ENCODE results near the gene RRP1B. TPM values are rescaled to one million over a fixed set of nuclear protein-coding genes. Genes with fewer than 3 reads are reported as not detected.

The RRP1B gene
- total and polyA plus RNA-seq, 2 of the 13 experiments (the other 11 are each of a cell fraction or from before 2014, with no cell fraction given): 16.3 to 46.2 TPM

DNA sequence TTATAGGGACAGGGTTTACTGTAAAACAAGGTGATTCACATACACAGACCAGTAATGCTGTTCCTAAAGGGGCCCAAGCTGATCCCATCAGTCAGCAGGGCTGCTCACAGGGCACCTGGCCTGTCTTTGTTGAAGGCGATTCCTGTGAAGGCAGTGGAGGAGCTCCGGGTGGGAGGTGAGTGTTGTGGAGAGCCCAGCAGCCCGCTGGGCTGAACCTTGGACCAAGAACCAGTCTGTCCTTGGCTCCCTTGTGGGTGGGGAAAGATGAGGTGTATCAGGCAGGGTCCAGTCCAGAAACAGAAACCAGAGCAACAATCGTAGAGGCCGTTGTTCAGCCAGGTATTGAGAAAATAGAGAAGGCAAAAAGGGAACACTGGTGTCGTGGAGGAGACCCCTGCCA is 72.1 kb downstream of the RRP1B start:
- Histone ChIP-seq H3K9ac (ENCODE audit: insufficient read depth, low read depth, low read length) (peak overlapping the region; percentile 62), H4K20me1 (ENCODE audit: insufficient read depth, low read length) (no peaks in the 10 kb centered on the region), H3K27me3 (ENCODE audit: control insufficient read depth in 1 of 2, insufficient read depth in 2 of 2, low read length in 2 of 2) (no peaks in the 10 kb centered on the region; a peak in 1 of 5 replicates), H3K27ac (ENCODE audit: extremely low read length, insufficient read depth, low read length) (peak overlapping the region; percentile 89), H3K4me1 (ENCODE audit: insufficient read depth, low read length) (peaks cover 89% of the 10 kb centered on the region), H3K9me3 (ENCODE audit: low read length) (no peaks in the 10 kb centered on the region), H3K4me3 (replicated peaks in 1 of 3; ENCODE audit: insufficient read depth in 1 of 3, low read depth in 2 of 3, low read length in 3 of 3) (peak overlapping the region; percentile 3 to 64 (median 38); a peak in 5 of 6 replicates), H2AFZ (ENCODE audit: low read length) (no peak overlapping the region), H3K36me3 (replicated peaks in 1 of 2; ENCODE audit: control insufficient read depth in 1 of 2, insufficient read depth in 2 of 2, low read length in 2 of 2) (peaks cover 16 to 23% of the 10 kb centered on the region in 2 experiments; a peak in 3 of 5 replicates), H3K79me2 (ENCODE audit: insufficient read depth, low read length) (peaks cover 84% of the 10 kb centered on the region), H3K4me2 (ENCODE audit: low read depth, low read length) (peak overlapping the region; percentile 87)
- CTCF ChIA-PET (ENCODE audit: low intra/inter-chr PET ratio, low total read pairs): no interaction called here
- POLR2A ChIA-PET: interaction anchor here (0.8 to 5.5 kb wide), 6 partner anchors 10 to 58 kb away, joined by 3 to 21 read pairs (median 4); partner anchors contain the start of genes PDXK and RRP1
- WGBS (ENCODE audit: low lambda C conversion rate): 1% methylated on average over 6 of the region's 6 CpGs
- intact Hi-C loops (cut with micrococcal nuclease; ENCODE audit: unreplicated experiment): no loop called here
- in situ Hi-C loops (cut with HindIII; ENCODE audit: extremely low pct_ligation_motif_present, low pct_unique_long_range_greater_than_20kb): no loop called here
- peak; percentile 88 for DNase-seq (ENCODE audit: low spot score)
- peak; percentile 69 for ATAC-seq
- peak; percentile 98 for FAIRE-seq
- no TSS peak for BruUV-seq (replicated peaks)
- TF ChIP-seq SIX1 (CRISPR knock-in tag; IDR thresholded peaks at IDR 0.05; ENCODE audit: borderline replicate concordance) (0 out of 2 replicates have a peak, but pooled peaks have one; percentile 13), ELF3 (CRISPR knock-in tag; IDR thresholded peaks at IDR 0.05) (peak; percentile 29; the same call in 1 of the 2 replicates), HNF4A (CRISPR knock-in tag; IDR thresholded peaks at IDR 0.05) (peak; percentile 95), ZBTB7B (CRISPR knock-in tag; IDR thresholded peaks at IDR 0.05) (peak; percentile 67; the same call in 1 of the 2 replicates), ZBTB20 (CRISPR knock-in tag; IDR thresholded peaks at IDR 0.05; ENCODE audit: borderline replicate concordance, low read depth) (peak; percentile 58; the same call in 1 of the 2 replicates), MAFG (CRISPR knock-in tag; IDR thresholded peaks at IDR 0.05) (no peak), ZNF263 (CRISPR knock-in tag; IDR thresholded peaks at IDR 0.05) (peak; percentile 53; the same call in 1 of the 2 replicates), SMAD1 (CRISPR knock-in tag; IDR thresholded peaks at IDR 0.05; ENCODE audit: borderline replicate concordance, low read depth) (no peak)
- TF ChIP-seq, protein P1, sequence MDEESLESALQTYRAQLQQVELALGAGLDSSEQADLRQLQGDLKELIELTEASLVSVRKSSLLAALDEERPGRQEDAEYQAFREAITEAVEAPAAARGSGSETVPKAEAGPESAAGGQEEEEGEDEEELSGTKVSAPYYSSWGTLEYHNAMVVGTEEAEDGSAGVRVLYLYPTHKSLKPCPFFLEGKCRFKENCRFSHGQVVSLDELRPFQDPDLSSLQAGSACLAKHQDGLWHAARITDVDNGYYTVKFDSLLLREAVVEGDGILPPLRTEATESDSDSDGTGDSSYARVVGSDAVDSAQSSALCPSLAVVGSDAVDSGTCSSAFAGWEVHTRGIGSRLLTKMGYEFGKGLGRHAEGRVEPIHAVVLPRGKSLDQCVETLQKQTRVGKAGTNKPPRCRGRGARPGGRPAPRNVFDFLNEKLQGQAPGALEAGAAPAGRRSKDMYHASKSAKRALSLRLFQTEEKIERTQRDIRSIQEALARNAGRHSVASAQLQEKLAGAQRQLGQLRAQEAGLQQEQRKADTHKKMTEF (CRISPR knock-in tag; IDR thresholded peaks at IDR 0.05): peak; percentile 46; the same call in 1 of the 2 replicates
- TF ChIP-seq, protein P2, sequence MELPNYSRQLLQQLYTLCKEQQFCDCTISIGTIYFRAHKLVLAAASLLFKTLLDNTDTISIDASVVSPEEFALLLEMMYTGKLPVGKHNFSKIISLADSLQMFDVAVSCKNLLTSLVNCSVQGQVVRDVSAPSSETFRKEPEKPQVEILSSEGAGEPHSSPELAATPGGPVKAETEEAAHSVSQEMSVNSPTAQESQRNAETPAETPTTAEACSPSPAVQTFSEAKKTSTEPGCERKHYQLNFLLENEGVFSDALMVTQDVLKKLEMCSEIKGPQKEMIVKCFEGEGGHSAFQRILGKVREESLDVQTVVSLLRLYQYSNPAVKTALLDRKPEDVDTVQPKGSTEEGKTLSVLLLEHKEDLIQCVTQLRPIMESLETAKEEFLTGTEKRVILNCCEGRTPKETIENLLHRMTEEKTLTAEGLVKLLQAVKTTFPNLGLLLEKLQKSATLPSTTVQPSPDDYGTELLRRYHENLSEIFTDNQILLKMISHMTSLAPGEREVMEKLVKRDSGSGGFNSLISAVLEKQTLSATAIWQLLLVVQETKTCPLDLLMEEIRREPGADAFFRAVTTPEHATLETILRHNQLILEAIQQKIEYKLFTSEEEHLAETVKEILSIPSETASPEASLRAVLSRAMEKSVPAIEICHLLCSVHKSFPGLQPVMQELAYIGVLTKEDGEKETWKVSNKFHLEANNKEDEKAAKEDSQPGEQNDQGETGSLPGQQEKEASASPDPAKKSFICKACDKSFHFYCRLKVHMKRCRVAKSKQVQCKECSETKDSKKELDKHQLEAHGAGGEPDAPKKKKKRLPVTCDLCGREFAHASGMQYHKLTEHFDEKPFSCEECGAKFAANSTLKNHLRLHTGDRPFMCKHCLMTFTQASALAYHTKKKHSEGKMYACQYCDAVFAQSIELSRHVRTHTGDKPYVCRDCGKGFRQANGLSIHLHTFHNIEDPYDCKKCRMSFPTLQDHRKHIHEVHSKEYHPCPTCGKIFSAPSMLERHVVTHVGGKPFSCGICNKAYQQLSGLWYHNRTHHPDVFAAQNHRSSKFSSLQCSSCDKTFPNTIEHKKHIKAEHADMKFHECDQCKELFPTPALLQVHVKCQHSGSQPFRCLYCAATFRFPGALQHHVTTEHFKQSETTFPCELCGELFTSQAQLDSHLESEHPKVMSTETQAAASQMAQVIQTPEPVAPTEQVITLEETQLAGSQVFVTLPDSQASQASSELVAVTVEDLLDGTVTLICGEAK (IDR thresholded peaks at IDR 0.05): no peak
- TF ChIP-seq, protein P2 (CRISPR knock-in tag; IDR thresholded peaks at IDR 0.05): peak; percentile 30; the same call in 1 of the 2 replicates
